ENCODE results near the gene WASF2. TPM values are rescaled to one million over a fixed set of nuclear protein-coding genes. Genes with fewer than 3 reads are reported as not detected.

Gene WASF2
- total RNA-seq, 1 experiment from 2014 or later = 65.9 TPM

DNA sequence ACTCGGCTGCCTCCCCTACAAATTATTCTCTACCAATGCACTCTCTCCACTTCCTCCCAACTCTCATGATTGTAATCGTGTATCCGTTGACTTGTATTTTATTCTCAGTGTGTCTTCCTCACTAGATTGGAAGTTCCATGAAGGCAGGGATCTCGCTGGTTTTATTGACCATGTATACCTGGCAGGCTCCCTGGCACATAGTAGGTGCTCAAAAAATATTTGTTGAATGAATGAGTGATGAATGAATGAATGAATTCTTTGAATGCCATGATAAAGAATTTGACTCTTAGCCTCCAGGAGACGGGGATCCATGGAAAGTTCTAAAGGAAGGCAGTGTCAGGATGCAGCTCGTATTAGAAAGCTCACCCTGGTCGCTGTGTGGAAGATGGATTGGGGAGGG, 28.8 kb upstream of the WASF2 start:
- Histone ChIP-seq H4K5ac (ENCODE audit: insufficient read length, low read depth, low read length) (no peak overlapping the region), H3K4ac (ENCODE audit: low read depth, low read length) (no peak overlapping the region), H2BK15ac (ENCODE audit: low read depth, low read length) (no peak overlapping the region), H2BK5ac (ENCODE audit: insufficient read length, low read length) (no peak overlapping the region), H3K4me2 (ENCODE audit: insufficient read depth, insufficient read length, low read length) (no peak overlapping the region), H4K91ac (ENCODE audit: insufficient read length, low read depth, low read length) (no peak overlapping the region), H3T11ph (ENCODE audit: low read length) (no peak overlapping the region), H3K23ac (ENCODE audit: insufficient read length, low read depth, low read length) (no peak overlapping the region), H3K27ac (ENCODE audit: insufficient read length, low read depth, low read length) (no peak overlapping the region), H3K4me1 (ENCODE audit: insufficient read depth, low read length) (0 out of 2 replicates have a peak, but pooled peaks cover 2% of the 10 kb centered on the region), H2AFZ (ENCODE audit: low read length) (no peak overlapping the region), H3K9ac (ENCODE audit: extremely low read depth, insufficient read length, low read length) (no peak overlapping the region), H4K8ac (replicated peaks; ENCODE audit: insufficient read length, low read depth, low read length) (no peak overlapping the region), H3K23me2 (ENCODE audit: insufficient read length, low read depth, low read length, poor library complexity, severe bottlenecking) (no peaks in the 10 kb centered on the region), H3K79me1 (ENCODE audit: insufficient read depth, low read depth, low read length, poor library complexity, severe bottlenecking) (no peaks in the 10 kb centered on the region), H3K9me3 (ENCODE audit: control insufficient read depth, low read depth, low read length) (no peaks in the 10 kb centered on the region), H3K18ac (ENCODE audit: insufficient read length, low read depth, low read length) (no peak overlapping the region), H3K56ac (ENCODE audit: insufficient read length, low read depth, low read length) (no peak overlapping the region), H2BK120ac (ENCODE audit: low read depth, low read length, poor library complexity, severe bottlenecking) (no peak overlapping the region), H2BK12ac (ENCODE audit: insufficient read length, low read depth, low read length) (no peak overlapping the region), H3K27me3 (ENCODE audit: insufficient read depth, low read length) (no peaks in the 10 kb centered on the region), H4K20me1 (ENCODE audit: control insufficient read depth, insufficient read depth, insufficient read length) (no peaks in the 10 kb centered on the region), H3K14ac (ENCODE audit: insufficient read depth, low read length) (no peak overlapping the region), H2AK5ac (ENCODE audit: insufficient read length, low read length) (no peak overlapping the region), H3K79me2 (ENCODE audit: insufficient read depth, low read length) (no peaks in the 10 kb centered on the region), H2BK20ac (ENCODE audit: low read depth, low read length, poor library complexity, severe bottlenecking) (no peak overlapping the region)
- no peak for DNase-seq
- H3K4me3 Mint-ChIP-seq = peak overlapping the region in 1 of 2 experiments; percentile 50; a peak in 1 of 5 replicates
- no peaks in the 10 kb centered on the region; a peak in 1 of 5 replicates for H3K9me3 Mint-ChIP-seq
- H3K36me3 Mint-ChIP-seq (ENCODE audit: insufficient read depth in 1 of 3, low read depth in 3 of 3) = no peaks in the 10 kb centered on the region
- H3K27me3 Mint-ChIP-seq (ENCODE audit: low read depth) = no peaks in the 10 kb centered on the region; the same call in 1 of the 2 replicates
- TF ChIP-seq, protein P1, sequence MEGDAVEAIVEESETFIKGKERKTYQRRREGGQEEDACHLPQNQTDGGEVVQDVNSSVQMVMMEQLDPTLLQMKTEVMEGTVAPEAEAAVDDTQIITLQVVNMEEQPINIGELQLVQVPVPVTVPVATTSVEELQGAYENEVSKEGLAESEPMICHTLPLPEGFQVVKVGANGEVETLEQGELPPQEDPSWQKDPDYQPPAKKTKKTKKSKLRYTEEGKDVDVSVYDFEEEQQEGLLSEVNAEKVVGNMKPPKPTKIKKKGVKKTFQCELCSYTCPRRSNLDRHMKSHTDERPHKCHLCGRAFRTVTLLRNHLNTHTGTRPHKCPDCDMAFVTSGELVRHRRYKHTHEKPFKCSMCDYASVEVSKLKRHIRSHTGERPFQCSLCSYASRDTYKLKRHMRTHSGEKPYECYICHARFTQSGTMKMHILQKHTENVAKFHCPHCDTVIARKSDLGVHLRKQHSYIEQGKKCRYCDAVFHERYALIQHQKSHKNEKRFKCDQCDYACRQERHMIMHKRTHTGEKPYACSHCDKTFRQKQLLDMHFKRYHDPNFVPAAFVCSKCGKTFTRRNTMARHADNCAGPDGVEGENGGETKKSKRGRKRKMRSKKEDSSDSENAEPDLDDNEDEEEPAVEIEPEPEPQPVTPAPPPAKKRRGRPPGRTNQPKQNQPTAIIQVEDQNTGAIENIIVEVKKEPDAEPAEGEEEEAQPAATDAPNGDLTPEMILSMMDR (conservative IDR thresholded peaks at IDR 0.05) = no peak
- H3K4me1 Mint-ChIP-seq = peaks cover 34 to 46% of the 10 kb centered on the region in 2 experiments
- no CpG with 5 or more reads among the region's 7 CpGs for WGBS (ENCODE audit: extremely low coverage, insufficient read length, low lambda C conversion rate)
- no peak overlapping the region for H3K27ac Mint-ChIP-seq
